Nephron progenitor cell (in vitro differentiated cells): ENCODE results near the gene SMIM38.

Source experiments
- DNase-seq: peaks from one replicate; pipeline ENCODE4 v3.0.0; 2021
- H3K27ac Mint-ChIP-seq: 2 replicates; pipeline ENCODE4 v1.8.0; 2021; ENCODE audit warnings: mild to moderate bottlenecking, moderate library complexity, mixed read lengths
- H3K27me3 Mint-ChIP-seq: 2 replicates; pipeline ENCODE4 v1.8.0; 2021; ENCODE audit warnings: mild to moderate bottlenecking, low read depth, mixed read lengths; ENCODE audit not compliant: poor library complexity
- H3K36me3 Mint-ChIP-seq: 2 replicates; pipeline ENCODE4 v1.8.0; 2021; ENCODE audit warnings: low read depth, mixed read lengths
- H3K4me1 Mint-ChIP-seq: 2 replicates; pipeline ENCODE4 v1.8.0; 2021; ENCODE audit warnings: mixed read lengths
- H3K4me3 Mint-ChIP-seq: 2 replicates; pipeline ENCODE4 v1.8.0; 2021; ENCODE audit warnings: mild to moderate bottlenecking, moderate library complexity, mixed read lengths
- H3K9me3 Mint-ChIP-seq: 2 replicates; pipeline ENCODE4 v1.8.0; 2021; ENCODE audit warnings: mild to moderate bottlenecking, moderate library complexity, mixed read lengths
- TF ChIP-seq, protein P1 (sequence below): fragments of 200-600 bp; sonication (generic); IDR thresholded peaks from 2 replicates; pipeline ENCODE4 v1.5.0; 2021; ENCODE audit warnings: antibody characterized with exemption

SMIM38 gene

DNA sequence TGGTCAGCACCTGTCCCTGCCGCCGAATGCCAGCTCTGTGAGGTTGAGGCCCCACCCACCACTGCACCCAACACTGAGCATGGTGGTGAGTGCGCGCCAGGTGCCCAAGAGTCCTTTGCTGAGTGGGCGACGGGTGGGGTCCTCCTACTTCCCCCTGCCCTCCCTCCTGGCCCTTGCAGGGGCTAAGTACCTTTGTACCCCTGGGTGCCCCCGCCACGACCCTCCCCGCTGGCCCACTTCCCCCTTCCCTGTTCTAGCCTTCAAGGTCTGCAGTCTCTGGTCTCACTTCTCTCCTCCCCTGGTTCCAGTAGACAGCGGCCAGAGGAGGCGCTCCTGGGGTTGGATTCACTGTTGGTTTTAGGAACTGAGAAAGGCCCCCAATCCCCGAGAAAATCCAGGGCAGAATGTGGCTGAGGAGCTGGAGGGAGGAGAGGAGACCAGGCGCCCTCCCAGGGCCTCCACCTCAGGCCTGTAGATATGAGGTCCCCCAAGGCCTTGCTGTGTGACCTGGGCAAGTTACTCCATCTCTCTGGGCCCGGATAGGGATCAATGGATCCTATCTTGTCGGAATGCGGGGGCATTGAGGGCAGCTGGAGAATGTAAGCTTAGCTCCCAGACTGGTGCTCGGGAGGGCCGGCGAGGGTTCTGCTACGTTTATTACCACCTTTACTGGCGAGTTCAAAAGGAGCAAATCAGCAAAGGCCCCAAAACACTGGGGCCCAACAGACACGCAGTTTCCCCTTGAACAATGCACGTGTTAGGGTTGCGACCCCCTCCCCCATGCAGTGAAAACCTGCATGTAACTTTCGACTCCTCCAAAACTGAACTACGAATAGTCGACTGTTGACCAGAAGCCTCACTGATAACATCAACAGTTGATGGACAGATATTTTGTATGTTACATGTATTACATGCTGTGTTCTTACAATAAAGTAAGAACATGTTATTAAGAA is 31.9 kb upstream of the SMIM38 start:
- DNase-seq = no peak
- peaks cover 28% of the 10 kb centered on the region for H3K4me1 Mint-ChIP-seq
- H3K4me3 Mint-ChIP-seq = no peak overlapping the region
- H3K27ac Mint-ChIP-seq = no peak overlapping the region
- TF ChIP-seq, protein P1, sequence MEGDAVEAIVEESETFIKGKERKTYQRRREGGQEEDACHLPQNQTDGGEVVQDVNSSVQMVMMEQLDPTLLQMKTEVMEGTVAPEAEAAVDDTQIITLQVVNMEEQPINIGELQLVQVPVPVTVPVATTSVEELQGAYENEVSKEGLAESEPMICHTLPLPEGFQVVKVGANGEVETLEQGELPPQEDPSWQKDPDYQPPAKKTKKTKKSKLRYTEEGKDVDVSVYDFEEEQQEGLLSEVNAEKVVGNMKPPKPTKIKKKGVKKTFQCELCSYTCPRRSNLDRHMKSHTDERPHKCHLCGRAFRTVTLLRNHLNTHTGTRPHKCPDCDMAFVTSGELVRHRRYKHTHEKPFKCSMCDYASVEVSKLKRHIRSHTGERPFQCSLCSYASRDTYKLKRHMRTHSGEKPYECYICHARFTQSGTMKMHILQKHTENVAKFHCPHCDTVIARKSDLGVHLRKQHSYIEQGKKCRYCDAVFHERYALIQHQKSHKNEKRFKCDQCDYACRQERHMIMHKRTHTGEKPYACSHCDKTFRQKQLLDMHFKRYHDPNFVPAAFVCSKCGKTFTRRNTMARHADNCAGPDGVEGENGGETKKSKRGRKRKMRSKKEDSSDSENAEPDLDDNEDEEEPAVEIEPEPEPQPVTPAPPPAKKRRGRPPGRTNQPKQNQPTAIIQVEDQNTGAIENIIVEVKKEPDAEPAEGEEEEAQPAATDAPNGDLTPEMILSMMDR = no peak
- H3K9me3 Mint-ChIP-seq = peaks cover 22% of the 10 kb centered on the region
- no peaks in the 10 kb centered on the region for H3K27me3 Mint-ChIP-seq
- H3K36me3 Mint-ChIP-seq = peaks cover 6% of the 10 kb centered on the region

DNA sequence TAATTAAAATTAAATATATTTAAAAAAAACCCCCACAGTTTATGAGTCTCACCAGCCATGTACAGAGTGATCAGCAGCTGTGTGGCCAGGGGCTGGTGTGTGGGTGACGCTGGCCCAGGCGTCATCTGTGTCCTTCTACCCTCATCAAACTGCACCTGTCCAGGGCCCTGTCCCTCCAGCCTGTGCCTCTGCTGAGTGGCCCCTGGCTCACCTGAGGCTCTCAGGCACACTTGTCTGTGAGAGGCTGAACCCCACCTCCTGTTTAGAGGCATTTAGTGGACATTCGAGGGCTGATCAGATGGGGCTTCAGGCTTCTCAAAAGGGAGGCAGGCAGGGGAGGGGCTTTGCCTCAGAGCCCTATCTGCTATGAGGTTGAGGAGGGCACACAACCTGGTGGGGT is 29.9 kb upstream of the SMIM38 start:
- H3K36me3 Mint-ChIP-seq = peaks cover 6% of the 10 kb centered on the region
- peaks cover 19% of the 10 kb centered on the region for H3K9me3 Mint-ChIP-seq
- no peak overlapping the region for H3K4me3 Mint-ChIP-seq
- TF ChIP-seq, protein P1 = no peak
- H3K4me1 Mint-ChIP-seq = peaks cover 36% of the 10 kb centered on the region
- no peak for DNase-seq
- H3K27me3 Mint-ChIP-seq = no peaks in the 10 kb centered on the region
- no peak overlapping the region for H3K27ac Mint-ChIP-seq

DNA sequence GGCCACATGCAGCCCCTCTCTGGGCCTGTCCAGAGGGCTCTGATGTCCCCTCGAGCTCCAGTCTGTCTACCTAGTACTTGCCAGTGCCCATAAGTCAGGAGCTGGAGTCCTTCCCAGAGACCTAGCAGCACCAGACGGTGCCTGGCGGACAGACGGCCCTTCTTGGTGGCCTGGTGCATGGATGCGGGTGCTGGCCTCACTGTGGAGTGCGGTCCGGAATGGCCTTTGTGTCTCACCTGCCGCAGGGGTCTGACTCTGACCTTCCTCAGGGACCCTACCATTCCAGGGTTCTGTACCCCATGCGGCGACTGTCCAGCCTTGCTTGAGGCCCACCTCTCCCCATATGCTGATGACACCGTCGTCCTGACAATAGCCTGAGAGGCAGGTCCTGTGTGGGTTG is 29.4 kb upstream of the SMIM38 start:
- TF ChIP-seq, protein P1 = no peak
- Mint-ChIP-seq H3K9me3 (peaks cover 19% of the 10 kb centered on the region), H3K27ac (no peak overlapping the region), H3K27me3 (no peaks in the 10 kb centered on the region), H3K36me3 (peaks cover 6% of the 10 kb centered on the region), H3K4me1 (peaks cover 39% of the 10 kb centered on the region), H3K4me3 (no peak overlapping the region)
- DNase-seq = no peak

DNA sequence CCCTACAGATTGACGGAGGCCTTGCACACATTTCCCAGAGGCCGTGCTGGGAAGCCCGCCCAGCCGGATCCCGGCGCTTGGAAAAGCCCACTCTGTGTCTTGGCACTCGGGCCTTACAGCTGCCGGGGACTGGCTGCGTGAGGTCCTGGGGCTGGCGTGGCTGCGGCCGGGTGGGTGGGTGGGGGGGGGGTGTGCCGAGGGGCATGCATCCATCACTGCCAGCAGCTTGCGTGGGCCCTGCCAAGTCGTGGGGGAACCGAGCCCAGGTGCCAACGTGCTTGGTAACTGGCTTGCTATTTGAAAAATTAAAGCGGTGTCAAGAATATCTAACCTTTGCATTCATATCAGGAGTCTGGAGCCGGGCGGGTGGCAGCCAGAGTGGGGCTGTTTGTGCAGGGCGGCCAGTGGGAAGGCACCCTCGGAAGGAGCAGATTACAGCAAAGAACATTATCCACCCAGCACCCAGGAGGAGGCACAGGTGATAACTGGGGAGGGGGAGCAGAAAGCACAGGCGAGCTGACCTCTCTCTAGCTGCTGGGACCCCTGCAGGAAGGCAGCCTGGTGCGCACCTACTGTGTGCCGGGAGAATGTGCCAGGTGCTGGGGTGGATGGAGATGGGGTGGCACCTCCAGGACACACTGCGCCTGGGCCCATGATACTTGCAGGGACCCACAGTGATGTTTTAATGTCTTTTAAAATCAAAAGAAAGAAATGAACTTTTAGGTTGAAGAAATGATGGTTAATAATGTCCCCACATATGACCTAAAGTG is 28.5 kb upstream of the SMIM38 start:
- peaks cover 41% of the 10 kb centered on the region for H3K4me1 Mint-ChIP-seq
- no peaks in the 10 kb centered on the region for H3K27me3 Mint-ChIP-seq
- peaks cover 19% of the 10 kb centered on the region for H3K9me3 Mint-ChIP-seq
- no peak for DNase-seq
- no peak overlapping the region for H3K27ac Mint-ChIP-seq
- H3K36me3 Mint-ChIP-seq = peaks cover 6% of the 10 kb centered on the region
- TF ChIP-seq, protein P1 = no peak
- H3K4me3 Mint-ChIP-seq = no peak overlapping the region

DNA sequence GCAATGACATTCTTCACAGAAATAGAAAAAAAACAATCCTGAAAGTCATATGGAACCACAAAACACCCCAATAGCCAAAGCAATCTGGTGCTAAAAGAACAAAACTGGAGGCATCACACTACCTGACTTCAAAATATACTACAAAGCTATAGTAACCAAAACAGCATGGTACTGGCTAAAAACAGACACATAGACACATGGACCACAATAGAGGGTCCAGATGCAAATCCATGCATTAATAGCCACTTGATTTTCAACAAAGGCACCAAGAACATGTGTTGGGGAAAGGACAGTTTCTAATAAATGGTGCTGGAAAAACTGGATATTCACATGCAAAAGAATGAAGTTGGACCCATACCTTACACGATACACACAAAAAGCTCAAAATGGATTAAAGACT is 27.9 kb upstream of the SMIM38 start:
- TF ChIP-seq, protein P1 = no peak
- H3K27ac Mint-ChIP-seq = no peak overlapping the region

More for the DNA sequence above, 27.9 kb upstream of the SMIM38 start:
- Mint-ChIP-seq H3K9me3 (peaks cover 22% of the 10 kb centered on the region), H3K4me3 (no peak overlapping the region), H3K27me3 (no peaks in the 10 kb centered on the region), H3K4me1 (peaks cover 34% of the 10 kb centered on the region), H3K36me3 (peaks cover 6% of the 10 kb centered on the region)
- DNase-seq = no peak
